GM13977 (cell line): ENCODE results near the gene HSD11B2.

Experiments used
- DNase-seq: peaks from one replicate; pipeline ENCODE4 v3.0.0; 2012; ENCODE audit warnings: low spot score
- in situ Hi-C: fragments of 300-500 bp; cut with MboI; formaldehyde crosslinking; loops from one replicate; pipeline ENCODE4 v1.12.0; 2022; ENCODE audit warnings: low sequenced_read_pairs, low pct_unique_long_range_greater_than_20kb, mixed read lengths, inconsistent platforms; ENCODE audit not compliant: unreplicated experiment
- TF ChIP-seq, protein P1 (sequence below): IDR thresholded peaks from 2 replicates; pipeline ENCODE4 v1.5.1; 2012; ENCODE audit warnings: mild to moderate bottlenecking, control low read depth; ENCODE audit not compliant: insufficient read depth; ENCODE audit errors: extremely low read depth, missing control alignments

The HSD11B2 gene

GRCh38 chr16:67426022-67426421, 4.9 kb upstream of the HSD11B2 start:
- in situ Hi-C loops = no loop called here
- TF ChIP-seq, protein P1, sequence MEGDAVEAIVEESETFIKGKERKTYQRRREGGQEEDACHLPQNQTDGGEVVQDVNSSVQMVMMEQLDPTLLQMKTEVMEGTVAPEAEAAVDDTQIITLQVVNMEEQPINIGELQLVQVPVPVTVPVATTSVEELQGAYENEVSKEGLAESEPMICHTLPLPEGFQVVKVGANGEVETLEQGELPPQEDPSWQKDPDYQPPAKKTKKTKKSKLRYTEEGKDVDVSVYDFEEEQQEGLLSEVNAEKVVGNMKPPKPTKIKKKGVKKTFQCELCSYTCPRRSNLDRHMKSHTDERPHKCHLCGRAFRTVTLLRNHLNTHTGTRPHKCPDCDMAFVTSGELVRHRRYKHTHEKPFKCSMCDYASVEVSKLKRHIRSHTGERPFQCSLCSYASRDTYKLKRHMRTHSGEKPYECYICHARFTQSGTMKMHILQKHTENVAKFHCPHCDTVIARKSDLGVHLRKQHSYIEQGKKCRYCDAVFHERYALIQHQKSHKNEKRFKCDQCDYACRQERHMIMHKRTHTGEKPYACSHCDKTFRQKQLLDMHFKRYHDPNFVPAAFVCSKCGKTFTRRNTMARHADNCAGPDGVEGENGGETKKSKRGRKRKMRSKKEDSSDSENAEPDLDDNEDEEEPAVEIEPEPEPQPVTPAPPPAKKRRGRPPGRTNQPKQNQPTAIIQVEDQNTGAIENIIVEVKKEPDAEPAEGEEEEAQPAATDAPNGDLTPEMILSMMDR = no peak
- DNase-seq = no peak

DNA sequence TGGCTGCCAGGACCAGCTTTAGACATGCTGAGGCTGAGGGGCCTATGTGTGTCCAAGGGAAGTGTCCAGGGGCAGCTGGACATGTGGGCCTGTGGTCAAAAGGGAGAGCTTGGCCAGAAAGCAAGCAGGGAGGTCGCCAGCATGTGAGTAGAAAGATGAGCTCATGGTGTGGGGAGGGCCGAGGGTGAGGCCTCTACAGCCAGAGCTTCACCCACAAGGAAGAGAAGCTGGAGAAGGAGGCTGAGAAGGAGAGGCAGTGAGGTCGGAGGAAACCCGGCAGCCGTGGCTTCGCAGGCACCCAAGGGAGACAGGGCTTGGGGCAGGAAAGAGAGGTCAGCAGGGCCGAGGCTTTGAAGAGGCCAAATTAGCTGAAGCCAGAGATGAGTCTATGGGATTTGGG, 4.0 kb upstream of the HSD11B2 start:
- TF ChIP-seq, protein P1 = no peak
- no peak for DNase-seq
- in situ Hi-C loops = no loop called here

DNA sequence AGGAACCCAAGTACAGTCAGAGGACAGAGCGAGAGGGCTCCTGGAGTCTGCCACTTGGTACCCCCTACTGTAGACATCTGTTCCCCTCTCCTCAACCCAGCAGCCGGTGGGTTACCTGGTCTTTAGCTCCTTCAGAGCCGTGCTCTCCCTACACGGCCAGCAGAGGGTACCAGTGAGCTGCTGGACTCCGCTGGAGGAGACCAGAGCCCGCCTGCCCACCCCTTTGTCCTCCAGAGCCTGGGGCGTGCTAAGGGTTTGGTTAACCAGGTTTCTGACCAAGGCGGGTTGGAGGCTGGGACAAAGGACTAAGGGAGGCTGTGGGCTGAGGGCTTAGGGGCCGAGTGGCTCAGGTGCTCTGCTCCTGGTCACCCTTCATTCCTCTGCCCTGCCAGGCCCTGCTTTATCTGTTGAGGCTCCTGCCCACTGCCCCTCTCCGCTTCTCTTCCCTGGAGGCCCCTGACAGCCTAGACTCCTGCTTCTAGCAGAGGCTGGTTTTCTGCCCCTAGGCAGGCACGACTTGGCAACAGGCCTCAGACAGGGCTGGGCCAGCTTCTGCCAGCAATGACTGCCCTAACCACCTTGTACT, 2.7 kb upstream of the HSD11B2 start:
- DNase-seq = peak; percentile 85
- in situ Hi-C loops = no loop called here

DNA sequence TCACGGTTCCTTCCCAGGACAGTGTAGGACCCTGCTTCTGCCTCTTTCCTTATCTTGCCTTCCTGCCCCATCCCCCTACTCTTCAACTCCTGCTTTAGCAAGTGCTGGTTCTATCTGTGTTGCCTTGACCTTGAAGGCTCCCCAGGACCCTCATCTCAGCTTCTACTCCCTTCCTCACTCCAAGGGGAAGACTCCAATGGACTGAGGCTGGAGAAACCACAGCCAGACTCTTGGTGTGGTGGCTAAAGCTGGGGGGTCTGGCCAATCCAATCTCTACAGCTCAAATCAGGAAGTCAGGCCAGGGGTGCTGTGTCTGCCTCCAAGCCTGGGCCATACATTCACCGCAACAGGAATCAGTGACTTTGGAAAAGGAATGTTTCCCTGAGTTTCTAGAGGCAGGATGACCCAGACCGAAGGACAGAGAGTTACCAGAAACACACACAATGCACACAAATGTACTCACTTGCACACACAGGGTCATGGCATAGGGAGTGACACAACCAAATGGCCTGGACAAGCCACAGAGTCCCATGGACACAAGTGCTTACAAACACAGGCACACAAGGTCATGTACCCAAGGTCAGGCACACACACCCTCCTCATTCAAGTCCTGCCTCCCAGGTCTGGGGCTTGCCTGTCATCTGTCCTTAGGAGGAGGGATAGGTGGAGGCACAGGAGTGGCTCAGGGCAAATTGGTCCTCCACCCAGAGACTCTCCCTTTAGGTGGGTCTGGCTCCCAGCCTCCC, 1.7 kb upstream of the HSD11B2 start:
- TF ChIP-seq, protein P1 = no peak
- no peak for DNase-seq
- in situ Hi-C loops = no loop called here

More for the DNA sequence above, 2.7 kb upstream of the HSD11B2 start:
- TF ChIP-seq, protein P1 = peak; percentile 87

DNA sequence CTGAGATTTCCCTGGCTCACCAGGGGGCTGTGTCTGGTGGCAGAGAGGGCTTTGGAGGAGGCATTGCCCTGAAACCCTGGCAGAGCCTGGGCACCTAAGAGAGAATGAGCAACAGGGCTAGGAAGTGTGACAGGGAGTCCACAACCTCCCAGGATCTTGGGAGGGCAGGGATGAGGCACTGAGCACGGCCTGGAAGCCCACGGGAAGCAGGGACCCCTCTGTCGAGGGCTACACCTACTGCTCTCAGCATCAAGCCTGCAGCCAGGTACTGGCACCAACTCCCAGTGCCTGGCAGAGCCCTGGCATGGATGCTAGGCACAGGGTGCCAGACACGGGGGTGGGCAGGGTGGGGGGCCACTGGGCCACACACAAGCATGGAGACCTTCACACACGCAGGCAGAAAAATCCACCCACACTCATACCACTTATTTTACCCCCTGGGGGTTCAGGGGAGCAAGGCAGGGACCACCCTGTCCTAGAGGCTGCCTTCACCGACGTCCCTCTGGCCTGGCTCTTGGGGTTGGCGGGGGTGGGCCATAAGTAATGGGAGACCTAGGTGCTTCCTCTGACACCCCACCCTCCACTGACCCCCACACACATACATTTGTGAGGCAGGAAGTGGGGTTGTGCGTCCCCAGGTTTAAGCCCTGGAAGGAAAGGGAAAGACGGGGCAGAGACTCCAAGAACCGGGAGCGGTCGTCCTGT, 970 bp upstream of the HSD11B2 start:
- in situ Hi-C loops = no loop called here
- DNase-seq = peak; percentile 40
- TF ChIP-seq, protein P1 = no peak

- no peak for DNase-seq
- TF ChIP-seq, protein P1 = no peak
- in situ Hi-C loops = no loop called here
Measured at GRCh38 chr16:67430504-67430976, 381 bp upstream of the HSD11B2 start.
